Measurements from ENCODE around the gene NR2E1.

The NR2E1 gene

DNA sequence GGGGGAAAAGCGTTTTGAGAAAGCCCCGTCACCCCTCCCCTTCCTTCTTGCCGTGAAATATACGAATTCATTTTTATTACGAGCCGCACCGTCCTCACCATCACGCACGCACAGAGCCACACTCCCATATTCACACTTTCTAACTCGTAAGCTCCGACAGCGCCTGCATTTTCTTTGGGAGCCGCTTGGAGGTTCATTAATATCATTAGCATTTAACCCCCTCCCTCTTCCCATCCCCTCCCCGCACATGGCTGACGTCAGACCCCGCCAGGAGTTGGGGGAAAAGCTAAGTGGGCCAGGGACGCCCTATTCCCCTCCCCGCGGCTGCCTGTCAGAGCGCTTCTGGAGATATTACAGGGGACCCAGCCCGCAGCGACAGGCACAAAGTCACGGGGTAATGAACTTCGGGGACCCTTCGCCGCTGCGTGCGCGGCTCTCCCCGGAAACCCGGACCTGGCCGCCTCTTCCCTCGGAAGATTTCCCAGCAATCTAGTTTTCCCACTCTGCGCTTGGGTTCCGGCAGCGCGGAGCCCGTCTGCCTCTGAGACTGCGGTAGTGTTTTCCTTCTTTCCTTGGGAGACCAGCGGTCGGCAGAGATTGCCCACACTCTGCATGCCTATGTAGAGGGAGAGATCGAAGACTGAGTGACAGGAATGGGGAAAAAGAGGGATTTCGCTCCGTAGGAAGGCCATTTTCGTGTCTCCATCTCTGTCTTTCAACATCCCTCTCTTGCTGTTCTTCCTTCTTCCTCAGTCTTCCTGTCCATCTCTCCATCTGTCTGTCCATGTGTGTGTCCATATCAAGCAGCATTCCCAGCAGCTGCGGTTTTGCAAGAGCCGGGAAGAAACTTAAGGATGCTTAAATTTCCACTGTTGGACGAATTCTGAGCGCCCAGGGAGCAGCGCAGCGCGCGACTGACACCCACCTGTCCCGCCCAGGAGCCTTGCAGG, at the start of gene NR2E1:
Gene NR2E1 (plus strand): TSS at position 309 of the 950 bp plus-strand sequence. CDS start 744 bp downstream, outside the sequence.
- DNase-seq (ENCODE audit: low read depth in 3 of 3), result no peak

- no peak for DNase-seq (ENCODE audit: low read depth in 3 of 3)
Observed at GRCh38 chr6:108116546-108117426, 49.0 kb upstream of the NR2E1 start.

DNA sequence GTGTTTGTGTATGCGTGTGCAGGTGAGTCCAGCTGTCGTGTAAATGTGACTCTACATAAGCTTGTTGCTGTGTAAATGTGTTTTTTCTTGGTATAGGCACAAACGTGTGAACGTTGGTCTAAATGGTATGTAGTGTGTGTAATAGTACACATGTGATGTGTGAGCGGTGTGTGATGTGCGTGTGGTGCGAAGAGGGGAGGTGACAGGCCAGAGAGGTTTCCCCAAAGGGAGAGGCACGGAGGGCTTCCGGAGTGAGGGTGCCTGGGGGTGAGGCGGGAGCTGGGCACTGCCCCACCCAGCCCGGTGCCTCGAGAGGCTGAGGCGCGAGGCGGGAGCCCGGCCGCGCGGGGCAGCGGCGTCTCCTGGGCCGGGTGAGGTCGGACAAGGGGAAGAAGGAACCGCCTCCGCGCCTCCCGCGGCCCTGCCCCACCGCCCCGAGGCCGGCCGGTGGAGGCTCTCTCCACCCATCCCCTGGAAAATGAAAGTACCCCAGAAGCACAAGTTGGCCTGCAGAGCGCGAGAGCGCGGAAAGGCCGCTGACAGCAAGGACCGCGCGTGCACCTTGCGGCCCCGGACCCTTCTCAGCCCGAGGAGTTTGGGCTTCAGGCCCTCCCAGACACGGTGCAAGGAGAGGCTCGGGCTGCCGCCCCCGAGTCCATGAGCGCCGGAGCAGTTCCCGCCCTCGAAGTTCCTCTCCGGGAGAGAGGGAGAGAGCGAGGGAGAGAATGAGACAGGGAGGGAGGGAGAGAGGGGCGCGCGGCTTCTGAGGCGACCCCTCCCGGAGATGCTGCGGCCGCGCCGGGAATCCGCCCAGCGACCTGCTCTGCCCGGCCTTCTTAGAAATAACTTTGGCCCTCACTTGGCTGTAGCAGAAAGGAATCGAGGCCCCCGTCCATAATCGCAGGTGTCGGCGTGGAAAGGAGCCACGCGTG, 48.1 kb upstream of the NR2E1 start:
- DNase-seq (ENCODE audit: low read depth in 3 of 3), result no peak

DNA sequence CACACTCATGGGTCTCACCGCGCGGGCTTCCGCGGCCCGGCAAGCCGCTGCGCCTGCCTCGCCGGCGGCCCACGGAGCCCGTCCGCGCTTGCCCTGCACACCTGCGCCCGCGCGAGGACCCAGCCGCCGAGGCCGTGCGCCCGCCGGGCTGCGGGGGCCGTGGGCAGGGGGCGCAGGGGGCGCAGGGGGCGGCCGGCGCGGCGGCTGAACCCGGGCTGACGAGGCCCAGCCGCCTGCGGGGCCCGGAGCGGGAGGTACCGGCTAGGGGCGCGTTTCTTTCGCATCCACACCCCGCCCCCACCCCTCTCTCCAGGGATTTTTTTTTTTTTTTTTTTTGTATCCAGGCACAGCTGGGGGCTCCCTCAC, 47.5 kb upstream of the NR2E1 start:
- no peak for DNase-seq (ENCODE audit: low read depth in 3 of 3)

GRCh38 chr6:108118810-108119768, 46.7 kb upstream of the NR2E1 start:
- no peak for DNase-seq (ENCODE audit: low read depth in 3 of 3)

GRCh38 chr6:108119769-108120141, 46.1 kb upstream of the NR2E1 start:
- DNase-seq (ENCODE audit: low read depth in 3 of 3), result no peak

DNA sequence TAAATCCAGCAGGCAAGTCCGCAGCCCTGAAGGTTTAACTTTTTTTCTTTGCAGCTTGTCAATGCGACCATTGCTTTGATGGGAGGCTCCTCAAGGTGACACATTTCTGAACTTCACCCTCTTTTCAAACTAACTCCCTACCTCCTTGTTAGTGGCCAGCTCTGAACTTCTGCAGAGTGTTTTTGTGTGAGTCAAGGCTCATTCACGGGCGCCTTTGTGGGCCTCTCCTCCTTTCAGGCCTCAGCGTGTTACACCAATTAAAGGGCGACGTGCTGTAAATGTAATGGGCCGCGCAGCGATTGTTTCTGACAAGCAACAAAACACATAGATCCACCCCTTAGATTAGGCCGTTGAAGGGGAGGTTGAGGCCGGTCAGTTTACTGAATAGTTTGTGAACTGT, 45.5 kb upstream of the NR2E1 start:
- DNase-seq (ENCODE audit: low read depth in 3 of 3), result no peak

DNA sequence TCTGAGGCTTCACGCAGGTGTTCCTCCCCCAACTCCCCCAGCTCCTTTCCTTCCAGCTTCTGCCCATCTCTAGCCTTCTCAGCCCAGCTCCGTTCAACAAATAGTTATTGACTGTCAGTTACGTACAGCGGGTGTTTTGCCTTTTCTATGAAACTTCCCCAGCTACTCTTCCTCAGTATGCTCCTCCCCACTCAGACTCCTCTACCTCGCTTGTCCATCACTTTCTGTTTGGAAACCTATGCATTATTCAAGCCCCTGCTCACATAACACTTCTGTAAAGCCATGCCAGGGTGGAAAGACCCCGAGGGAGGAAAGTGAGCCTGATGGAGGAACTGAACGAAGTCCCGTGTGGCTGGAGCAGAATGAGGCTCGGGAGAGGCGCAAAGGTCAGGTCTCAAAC, 44.2 kb upstream of the NR2E1 start:
- DNase-seq (ENCODE audit: low read depth in 3 of 3), result no peak

- DNase-seq (ENCODE audit: low read depth in 3 of 3), result no peak
Observed at GRCh38 chr6:108123481-108123929, 42.3 kb upstream of the NR2E1 start.

GRCh38 chr6:108123946-108124345, 41.9 kb upstream of the NR2E1 start:
- no peak for DNase-seq (ENCODE audit: low read depth in 3 of 3)

GRCh38 chr6:108127056-108127455, 38.8 kb upstream of the NR2E1 start:
- DNase-seq (ENCODE audit: low read depth in 3 of 3), result no peak

- DNase-seq (ENCODE audit: low read depth in 3 of 3), result no peak
Observed at GRCh38 chr6:108127826-108128225, 38.0 kb upstream of the NR2E1 start.

DNA sequence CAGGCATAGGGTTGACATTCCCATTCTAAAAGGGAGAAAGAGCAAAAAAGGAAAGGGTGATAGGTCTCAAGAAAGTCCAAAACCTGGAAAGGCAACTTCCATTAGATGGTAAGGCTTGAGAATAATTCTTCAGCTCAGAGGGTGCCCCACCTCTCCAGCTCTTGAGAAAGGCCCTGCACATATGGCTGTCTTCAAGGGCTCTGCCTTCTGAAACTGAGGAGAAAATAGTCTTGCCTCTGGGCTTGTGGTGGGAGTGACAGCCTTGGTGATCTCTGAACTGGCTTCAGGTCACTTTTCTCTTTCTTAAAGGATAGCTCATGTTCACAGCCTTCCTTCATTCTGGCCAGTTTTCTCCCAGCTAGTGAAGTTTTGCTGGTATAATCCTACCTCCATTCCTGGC, 35.6 kb upstream of the NR2E1 start:
- no peak for DNase-seq (ENCODE audit: low read depth in 3 of 3)

DNA sequence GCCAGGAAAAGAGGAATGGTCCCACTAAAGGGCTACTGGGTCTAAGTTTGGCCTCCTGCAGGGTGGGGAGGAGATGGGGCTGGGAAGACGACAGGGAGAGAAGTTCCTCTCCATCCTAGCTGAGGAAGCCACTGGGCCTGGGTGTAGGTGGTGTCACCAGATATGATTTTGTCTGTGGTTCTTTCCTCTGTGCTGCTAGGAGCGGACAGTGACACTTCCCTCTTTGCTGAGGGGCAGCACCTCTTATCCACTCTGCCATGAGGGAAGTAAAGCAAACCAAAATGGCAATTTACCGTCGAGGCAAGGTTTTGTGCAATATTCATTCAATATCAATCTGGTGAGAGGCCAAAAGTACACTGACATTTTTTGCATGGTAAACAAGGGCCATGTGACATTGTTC, 33.0 kb upstream of the NR2E1 start:
- DNase-seq (ENCODE audit: low read depth in 3 of 3), result no peak

- DNase-seq (ENCODE audit: low read depth in 3 of 3), result no peak
Observed at GRCh38 chr6:108133594-108134179, 32.1 kb upstream of the NR2E1 start.

- DNase-seq (ENCODE audit: low read depth in 3 of 3), result no peak
Observed at GRCh38 chr6:108134213-108134970, 31.4 kb upstream of the NR2E1 start.

DNA sequence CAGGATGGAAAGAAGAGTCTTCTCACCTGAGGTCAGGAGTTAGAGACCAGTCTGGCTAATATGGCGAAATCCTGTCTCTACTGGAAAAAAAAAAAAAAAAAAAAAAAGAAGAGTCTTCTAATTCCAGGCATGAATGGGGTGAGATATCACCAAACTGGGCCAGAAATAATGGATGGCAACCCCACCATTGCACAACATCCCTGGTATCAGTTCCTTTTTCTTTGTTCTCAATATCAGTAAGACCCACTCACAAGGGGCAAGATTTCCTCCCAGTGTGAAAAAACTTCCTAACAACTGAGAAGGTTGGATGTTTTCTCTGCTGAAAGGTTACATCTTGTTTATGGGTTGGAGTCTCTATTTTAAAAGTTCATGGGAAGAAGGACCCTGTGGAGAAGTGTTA, 23.6 kb upstream of the NR2E1 start:
- no peak for DNase-seq (ENCODE audit: low read depth in 3 of 3)

DNA sequence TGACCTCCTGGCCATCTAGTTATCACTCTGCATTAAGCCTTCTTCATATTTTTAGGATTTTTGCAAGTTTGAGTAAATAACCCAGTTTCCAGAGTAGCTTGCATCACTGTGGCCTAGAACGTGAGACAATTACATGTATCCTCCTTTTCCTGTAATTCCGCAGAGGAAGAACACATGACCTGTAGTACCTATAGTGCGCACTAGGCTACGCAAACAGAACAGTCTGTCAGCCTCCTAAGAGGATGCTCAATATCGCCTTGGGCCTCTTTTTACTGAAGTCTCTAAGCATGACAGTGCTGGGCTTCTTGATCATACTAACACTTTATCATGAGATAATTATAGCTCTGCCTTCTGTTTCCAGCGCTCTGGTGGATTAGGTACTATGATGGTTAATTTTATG, 20.2 kb upstream of the NR2E1 start:
- no peak for DNase-seq (ENCODE audit: low read depth in 3 of 3)

GRCh38 chr6:108152446-108152845, 13.4 kb upstream of the NR2E1 start:
- no peak for DNase-seq (ENCODE audit: low read depth in 3 of 3)
